IMR-90 (cell line): ENCODE measurements around the gene AGBL5. TPM values are rescaled to one million over a fixed set of nuclear protein-coding genes. Genes with fewer than 3 reads are reported as not detected.

Experiments
- ATAC-seq: fragments of 200-7000 bp; cut with Tn5 transposase; 2 replicates; pipeline ENCODE4 v1.9.1; 2020; ENCODE audit warnings: low read depth, mild to moderate bottlenecking, moderate library complexity
- BruUV-seq: library from RNA; stranded (reverse); fragments of 400-500 nt; replicated peaks from 2 replicates; lab custom pipeline; 2021; lab: Mats Ljungman, UMichigan
- CTCF ChIA-PET: fragments of 300-600 bp; formaldehyde crosslinking; extraction: SDS; loops from one replicate; lab custom pipeline; 2021; ENCODE audit warnings: antibody characterized with exemption; lab: Yijun Ruan, JAX
- POLR2A ChIA-PET: fragments of 300-600 bp; sonication (Branson Sonifier 250); formaldehyde crosslinking; loops from one replicate; lab custom pipeline; 2022; ENCODE audit warnings: antibody characterized with exemption; ENCODE audit not compliant: unreplicated experiment; lab: Charles Lee
- DNase-seq: peaks from one replicate; pipeline ENCODE4 v3.0.0; 2013
- H2AFZ ChIP-seq: replicated peaks from 2 replicates; pipeline ENCODE3; 2013; ENCODE audit warnings: low read length, mild to moderate bottlenecking; ENCODE audit not compliant: poor library complexity
- H2AK5ac ChIP-seq: 2 replicates; pipeline ENCODE4 v1.6.1; 2013; ENCODE audit warnings: low read depth, low read length, inconsistent platforms
- H2AK9ac ChIP-seq: replicated peaks from 2 replicates; pipeline ENCODE3; 2013; ENCODE audit warnings: mild to moderate bottlenecking, low read depth, low read length, moderate library complexity; ENCODE audit not compliant: poor library complexity
- H2BK120ac ChIP-seq: 2 replicates; pipeline ENCODE4 v1.6.1; 2013; ENCODE audit warnings: low read depth, low read length, inconsistent platforms
- H2BK15ac ChIP-seq: 3 replicates; pipeline ENCODE4 v1.6.1; 2013; ENCODE audit warnings: low read depth, low read length, inconsistent platforms
- H2BK20ac ChIP-seq: 2 replicates; pipeline ENCODE4 v1.6.1; 2013; ENCODE audit warnings: low read depth, mild to moderate bottlenecking, inconsistent platforms, low read length, moderate library complexity
- H2BK5ac ChIP-seq: 2 replicates; pipeline ENCODE4 v1.6.1; 2013; ENCODE audit warnings: mild to moderate bottlenecking, low read depth, low read length, inconsistent platforms; ENCODE audit not compliant: poor library complexity, severe bottlenecking
- H3K14ac ChIP-seq: replicated peaks from 2 replicates; pipeline ENCODE4 v1.6.1; 2013; ENCODE audit warnings: low read depth, low read length, inconsistent platforms
- H3K18ac ChIP-seq: 2 replicates; pipeline ENCODE4 v1.6.1; 2013; ENCODE audit warnings: low read depth, low read length, control low read depth
- H3K23ac ChIP-seq: 2 replicates; pipeline ENCODE4 v1.6.1; 2013; ENCODE audit warnings: low read depth, low read length, inconsistent platforms
- H3K27ac ChIP-seq: 2 replicates; pipeline ENCODE4 v1.5.1; 2013; ENCODE audit warnings: mild to moderate bottlenecking, control low read depth, low read length; ENCODE audit not compliant: insufficient read depth
- H3K27me3 ChIP-seq: 2 replicates; pipeline ENCODE4 v1.6.1; 2013; ENCODE audit warnings: low read length; ENCODE audit not compliant: control insufficient read depth, insufficient read depth
- H3K36me3 ChIP-seq: 2 replicates; pipeline ENCODE4 v1.6.1; 2013; ENCODE audit warnings: low read length, mixed read lengths; ENCODE audit not compliant: control insufficient read depth, insufficient read depth
- H3K4ac ChIP-seq: 2 replicates; pipeline ENCODE4 v1.6.1; 2013; ENCODE audit warnings: low read depth, low read length, inconsistent platforms
- H3K4me1 ChIP-seq: 2 replicates; pipeline ENCODE4 v1.6.1; 2013; ENCODE audit warnings: low read length, mixed read lengths; ENCODE audit not compliant: control insufficient read depth, insufficient read depth
- H3K4me2 ChIP-seq: 2 replicates; pipeline ENCODE4 v1.6.1; 2013; ENCODE audit warnings: low read depth, mild to moderate bottlenecking, control low read depth, low read length, moderate library complexity
- H3K4me3 ChIP-seq: 2 replicates; pipeline ENCODE4 v1.5.1; 2013; ENCODE audit warnings: low read depth, mild to moderate bottlenecking, control low read depth, low read length, moderate library complexity; ENCODE audit not compliant: insufficient read depth
- H3K56ac ChIP-seq: 2 replicates; pipeline ENCODE4 v1.6.1; 2013; ENCODE audit warnings: low read length, inconsistent platforms; ENCODE audit not compliant: insufficient read depth; ENCODE audit errors: extremely low read depth
- H3K79me1 ChIP-seq, 2 experiments: 2 replicates each; pipeline ENCODE4 v1.6.1; 2013; ENCODE audit warnings: low read length in 2 of 2, inconsistent platforms in 1 of 2, low read depth in 1 of 2
- H3K9ac ChIP-seq: 2 replicates; pipeline ENCODE4 v1.6.1; 2013; ENCODE audit warnings: low read depth, low read length, control low read depth
- H3K9me1 ChIP-seq: 2 replicates; pipeline ENCODE4 v1.6.1; 2013; ENCODE audit warnings: low read length, inconsistent platforms; ENCODE audit not compliant: insufficient read depth
- H3K9me3 ChIP-seq: 2 replicates; pipeline ENCODE4 v1.6.1; 2013; ENCODE audit warnings: low read length; ENCODE audit not compliant: control insufficient read depth, insufficient read depth
- H4K20me1 ChIP-seq: 2 replicates; pipeline ENCODE4 v1.6.1; 2013; ENCODE audit warnings: low read length, inconsistent platforms; ENCODE audit not compliant: insufficient read depth
- H4K5ac ChIP-seq: 2 replicates; pipeline ENCODE4 v1.6.1; 2013; ENCODE audit warnings: mild to moderate bottlenecking, low read depth, low read length, control low read depth
- H4K8ac ChIP-seq, 2 experiments: 2 replicates each; pipeline ENCODE4 v1.6.1; 2013; ENCODE audit warnings: low read depth in 2 of 2, low read length in 2 of 2, control low read depth in 1 of 2, inconsistent platforms in 1 of 2
- H4K91ac ChIP-seq: 2 replicates; pipeline ENCODE4 v1.6.1; 2013; ENCODE audit warnings: low read depth, low read length, inconsistent platforms; ENCODE audit not compliant: insufficient read depth
- BHLHE40 ChIP-seq: fragments of 150-350 bp; IDR thresholded peaks from 2 replicates; pipeline ENCODE4 v1.6.1; 2016; ENCODE audit warnings: mild to moderate bottlenecking, low read depth, low read length
- CTCF ChIP-seq: conservative IDR thresholded peaks from 2 replicates; pipeline ENCODE4 v1.5.1; 2012; ENCODE audit warnings: mild to moderate bottlenecking, low read depth, low read length, improper control_type of control experiment
- FOS ChIP-seq: fragments of 150-350 bp; IDR thresholded peaks from 2 replicates; pipeline ENCODE4 v1.6.1; 2016; ENCODE audit warnings: low read depth, low read length
- MXI1 ChIP-seq: IDR thresholded peaks from 2 replicates; pipeline ENCODE4 v1.6.1; 2012; ENCODE audit warnings: low read depth, mild to moderate bottlenecking, low read length, moderate library complexity, borderline replicate concordance
- POLR2A ChIP-seq: IDR thresholded peaks from 2 replicates; pipeline ENCODE4 v1.6.1; 2012; ENCODE audit warnings: mild to moderate bottlenecking, low read depth, low read length
- RCOR1 ChIP-seq: IDR thresholded peaks from 2 replicates; pipeline ENCODE4 v1.6.1; 2012; ENCODE audit warnings: mild to moderate bottlenecking, low read length, improper control_type of control experiment; ENCODE audit not compliant: insufficient replicate concordance
- RFX5 ChIP-seq: IDR thresholded peaks from 2 replicates; pipeline ENCODE4 v1.8.0; 2012; ENCODE audit warnings: low read depth, mild to moderate bottlenecking, low read length, moderate library complexity
- SMC3 ChIP-seq: fragments of 150-350 bp; IDR thresholded peaks from 2 replicates; pipeline ENCODE4 v1.6.1; 2016; ENCODE audit warnings: low read depth, mild to moderate bottlenecking, antibody characterized with exemption, low read length, moderate library complexity
- WGBS, 2 experiments: methylation state at CpG; one replicate each; pipeline versions ENCODE4 v1.1.5 to v1.1.7; 2013; ENCODE audit warnings: missing lambda C conversion rate in 2 of 2; ENCODE audit not compliant: insufficient read length in 1 of 2; ENCODE audit errors: extremely low coverage in 2 of 2; 5-methylcytosine and 5-hydroxymethylcytosine counted together
- dilution Hi-C: fragments of 300-500 bp; cut with HindIII; formaldehyde crosslinking; loops from one replicate; pipeline ENCODE4 v1.14.3; 2018; ENCODE audit warnings: low sequenced_read_pairs; ENCODE audit not compliant: unreplicated experiment
- in situ Hi-C: fragments of 300-500 bp; cut with MboI; formaldehyde crosslinking; loops from 3 replicates; pipeline ENCODE4 v1.14.3; 2019; ENCODE audit warnings: low sequenced_read_pairs, inconsistent platforms, mixed read lengths
- intact Hi-C: fragments of 100-400 bp; cut with micrococcal nuclease; formaldehyde crosslinking; loops from 2 replicates; pipeline ENCODE4 v1.10.0; 2022
- polyA plus RNA-seq, 3 experiments: library from polyadenylated mRNA; depleted of rRNA; stranded (reverse); fragments of >200 nt; gene quantifications; 2 replicates each; pipeline ENCODE4 v1.2.3, GENCODE V29; 2012; ENCODE audit warnings: low replicate concordance in 1 of 3
- total RNA-seq: library from RNA; depleted of rRNA; stranded (reverse); fragments of >200 nt; gene quantifications from 2 replicates; pipeline ENCODE4 v1.2.3, GENCODE V29; 2012
- TF ChIP-seq, protein P1 (sequence below): fragments of 150-350 bp; IDR thresholded peaks from 2 replicates; pipeline ENCODE4 v1.6.1; 2016; ENCODE audit warnings: low read depth, mild to moderate bottlenecking, low read length, moderate library complexity, borderline replicate concordance

The AGBL5 gene
- total and polyA plus RNA-seq, 2 of the 4 experiments (the other 2 are of a cell fraction): 19.0 to 26.2 TPM

GRCh38 chr2:27096748-27097297 is 45.4 kb downstream of the AGBL5 start:
- peak overlapping the region; percentile 63 for H2AK9ac ChIP-seq
- no peaks in the 10 kb centered on the region for H3K9me3 ChIP-seq
- BruUV-seq: no TSS peak
- H4K5ac ChIP-seq: no peak overlapping the region
- H3K27ac ChIP-seq: no peak overlapping the region
- DNase-seq: no peak
- ChIA-PET CTCF (interaction anchor here (2.2 kb wide), 1 partner anchor 95 kb away, joined by 7 read pairs; no protein-coding TSS in a partner anchor), POLR2A (no interaction called here)
- peaks cover 7% of the 10 kb centered on the region; the same call in 1 of the 2 replicates for H3K9me1 ChIP-seq
- WGBS, 2 experiments: no CpG with 5 or more reads among the region's 3 CpGs
- no peak for ATAC-seq
- H3K27me3 ChIP-seq: peaks cover 6% of the 10 kb centered on the region
- no peak overlapping the region for H3K4me2 ChIP-seq
- H3K4ac ChIP-seq: no peak overlapping the region
- no peak overlapping the region for H2BK20ac ChIP-seq
- TF ChIP-seq RCOR1 (no peak), CTCF (no peak), BHLHE40 (no peak), MXI1 (no peak), SMC3 (no peak), FOS (no peak), RFX5 (no peak), POLR2A (no peak)
- TF ChIP-seq, protein P1, sequence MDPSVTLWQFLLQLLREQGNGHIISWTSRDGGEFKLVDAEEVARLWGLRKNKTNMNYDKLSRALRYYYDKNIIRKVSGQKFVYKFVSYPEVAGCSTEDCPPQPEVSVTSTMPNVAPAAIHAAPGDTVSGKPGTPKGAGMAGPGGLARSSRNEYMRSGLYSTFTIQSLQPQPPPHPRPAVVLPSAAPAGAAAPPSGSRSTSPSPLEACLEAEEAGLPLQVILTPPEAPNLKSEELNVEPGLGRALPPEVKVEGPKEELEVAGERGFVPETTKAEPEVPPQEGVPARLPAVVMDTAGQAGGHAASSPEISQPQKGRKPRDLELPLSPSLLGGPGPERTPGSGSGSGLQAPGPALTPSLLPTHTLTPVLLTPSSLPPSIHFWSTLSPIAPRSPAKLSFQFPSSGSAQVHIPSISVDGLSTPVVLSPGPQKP: no peak
- no peak overlapping the region for H3K56ac ChIP-seq
- H2BK120ac ChIP-seq: no peak overlapping the region
- H3K36me3 ChIP-seq: no peaks in the 10 kb centered on the region
- 0 out of 2 replicates have a peak, but pooled peaks cover 3% of the 10 kb centered on the region for H3K4me1 ChIP-seq
- H3K79me1 ChIP-seq: no peaks in the 10 kb centered on the region
- H3K14ac ChIP-seq: no peak overlapping the region
- H3K18ac ChIP-seq: no peak overlapping the region
- dilution Hi-C loops (no loop called here), intact Hi-C loops (no loop called here), in situ Hi-C loops (loop anchor here (5.0 kb wide), 1 partner anchor 185 kb away; the partner anchor contains the start of gene TRIM54)
- no peak overlapping the region for H3K4me3 ChIP-seq
- peak overlapping the region; percentile 20; the same call in 1 of the 2 replicates for H2AK5ac ChIP-seq
- no peak overlapping the region for H2BK15ac ChIP-seq
- H4K20me1 ChIP-seq: no peaks in the 10 kb centered on the region; the same call in 1 of the 2 replicates
- H3K23ac ChIP-seq: no peak overlapping the region
- H4K91ac ChIP-seq: no peak overlapping the region
- no peak overlapping the region for H4K8ac ChIP-seq
- no peak overlapping the region for H3K9ac ChIP-seq
- H2AFZ ChIP-seq: peak overlapping the region; percentile 98
- H2BK5ac ChIP-seq: no peak overlapping the region
